ENCODE results near the gene MED27. TPM values are rescaled to one million over a fixed set of nuclear protein-coding genes. Genes with fewer than 3 reads are reported as not detected.
"Not testable (repeated sequence)": the region's sequence is repeated elsewhere in the genome, so short reads cannot be mapped to it uniquely, and the experiment has no call there.

MED27 gene
- total and polyA plus RNA-seq, 2 donors (not counting 1 experiment from before 2014, with no cell fraction given) = 13.4 to 44.7 TPM

DNA sequence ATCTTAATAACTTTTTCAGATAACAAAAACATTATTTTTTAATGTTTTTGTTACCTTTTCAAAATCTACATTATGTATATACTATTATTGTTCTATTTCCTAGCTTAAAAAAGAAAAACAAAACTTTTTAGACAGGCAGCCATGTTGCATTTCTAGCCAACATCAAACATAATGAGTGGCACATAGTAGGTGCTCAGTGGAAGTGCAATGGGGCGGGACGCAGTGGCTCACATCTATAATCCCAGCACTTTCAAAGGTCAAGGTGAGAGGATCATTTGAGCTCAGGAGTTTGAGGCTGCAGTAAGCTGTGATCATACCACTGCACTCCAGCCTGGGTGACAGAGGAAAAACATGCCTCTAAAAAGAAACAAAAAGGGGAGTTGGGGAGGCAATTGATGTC is 68.4 kb downstream of the MED27 start:
- no peaks in the 10 kb centered on the region for H3K9me3 ChIP-seq (ENCODE audit: control insufficient read depth, insufficient read depth, low read depth, low read length)

DNA sequence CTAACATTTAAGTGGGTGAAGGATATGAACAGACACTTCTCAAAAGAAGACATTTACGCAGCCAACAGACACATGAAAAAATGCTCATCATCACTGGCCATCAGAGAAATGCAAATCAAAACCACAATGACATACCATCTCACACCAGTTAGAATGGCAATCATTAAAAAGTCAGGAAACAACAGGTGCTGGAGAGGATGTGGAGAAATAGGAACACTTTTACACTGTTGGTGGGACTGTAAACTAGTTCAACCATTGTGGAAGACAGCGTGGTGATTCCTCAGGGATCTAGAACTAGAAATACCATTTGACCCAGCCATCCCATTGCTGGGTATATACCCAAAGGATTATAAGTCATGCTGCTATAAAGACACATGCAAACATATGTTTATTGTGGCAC is 69.5 kb downstream of the MED27 start:
- not testable (repeated sequence) for H3K27me3 ChIP-seq (ENCODE audit: control insufficient read depth, insufficient read depth, low read length); DNase-seq (ENCODE audit: low read depth in 2 of 2); H3K79me2 ChIP-seq (ENCODE audit: control insufficient read depth, insufficient read depth, low read length); H3K9ac ChIP-seq (ENCODE audit: insufficient read depth, low read length); H3K9me3 ChIP-seq (ENCODE audit: control insufficient read depth, insufficient read depth, low read depth, low read length); H3K27ac ChIP-seq (ENCODE audit: insufficient read depth, low read length); H3K36me3 ChIP-seq (ENCODE audit: control insufficient read depth, insufficient read depth, low read length); H4K20me1 ChIP-seq (ENCODE audit: control insufficient read depth, extremely low read depth, insufficient read depth, low read length); H3K4me3 ChIP-seq (replicated peaks in 1 of 4; ENCODE audit: control extremely low read depth in 1 of 4, insufficient read depth in 1 of 4, low read depth in 3 of 4, low read length in 4 of 4); H2AFZ ChIP-seq (ENCODE audit: low read length); H3K4me2 ChIP-seq (ENCODE audit: extremely low read depth, insufficient read depth, low read length)
- peaks cover 11% of the 10 kb centered on the region for H3K4me1 ChIP-seq (ENCODE audit: control insufficient read depth, extremely low read depth, insufficient read depth, low read length)

More for the DNA sequence above, 68.4 kb downstream of the MED27 start:
- peaks cover 11% of the 10 kb centered on the region for H3K4me1 ChIP-seq (ENCODE audit: control insufficient read depth, extremely low read depth, insufficient read depth, low read length)
- peaks cover 2% of the 10 kb centered on the region for H3K79me2 ChIP-seq (ENCODE audit: control insufficient read depth, insufficient read depth, low read length)
- H3K4me3 ChIP-seq (replicated peaks in 1 of 4; ENCODE audit: control extremely low read depth in 1 of 4, insufficient read depth in 1 of 4, low read depth in 3 of 4, low read length in 4 of 4) = no peak overlapping the region
- H2AFZ ChIP-seq (ENCODE audit: low read length) = no peak overlapping the region
- H3K4me2 ChIP-seq (ENCODE audit: extremely low read depth, insufficient read depth, low read length) = no peak overlapping the region
- DNase-seq (ENCODE audit: low read depth in 2 of 2) = no peak
- H3K9ac ChIP-seq (ENCODE audit: insufficient read depth, low read length) = no peak overlapping the region
- no peak overlapping the region for H3K27ac ChIP-seq (ENCODE audit: insufficient read depth, low read length)
- H3K27me3 ChIP-seq (ENCODE audit: control insufficient read depth, insufficient read depth, low read length) = no peaks in the 10 kb centered on the region
- no peaks in the 10 kb centered on the region for H3K36me3 ChIP-seq (ENCODE audit: control insufficient read depth, insufficient read depth, low read length)
- no peak for TF ChIP-seq EZH2 (IDR thresholded peaks at IDR 0.05; ENCODE audit: low read length, missing control alignments)
- TF ChIP-seq, protein P1, sequence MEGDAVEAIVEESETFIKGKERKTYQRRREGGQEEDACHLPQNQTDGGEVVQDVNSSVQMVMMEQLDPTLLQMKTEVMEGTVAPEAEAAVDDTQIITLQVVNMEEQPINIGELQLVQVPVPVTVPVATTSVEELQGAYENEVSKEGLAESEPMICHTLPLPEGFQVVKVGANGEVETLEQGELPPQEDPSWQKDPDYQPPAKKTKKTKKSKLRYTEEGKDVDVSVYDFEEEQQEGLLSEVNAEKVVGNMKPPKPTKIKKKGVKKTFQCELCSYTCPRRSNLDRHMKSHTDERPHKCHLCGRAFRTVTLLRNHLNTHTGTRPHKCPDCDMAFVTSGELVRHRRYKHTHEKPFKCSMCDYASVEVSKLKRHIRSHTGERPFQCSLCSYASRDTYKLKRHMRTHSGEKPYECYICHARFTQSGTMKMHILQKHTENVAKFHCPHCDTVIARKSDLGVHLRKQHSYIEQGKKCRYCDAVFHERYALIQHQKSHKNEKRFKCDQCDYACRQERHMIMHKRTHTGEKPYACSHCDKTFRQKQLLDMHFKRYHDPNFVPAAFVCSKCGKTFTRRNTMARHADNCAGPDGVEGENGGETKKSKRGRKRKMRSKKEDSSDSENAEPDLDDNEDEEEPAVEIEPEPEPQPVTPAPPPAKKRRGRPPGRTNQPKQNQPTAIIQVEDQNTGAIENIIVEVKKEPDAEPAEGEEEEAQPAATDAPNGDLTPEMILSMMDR (conservative IDR thresholded peaks at IDR 0.05 in 1 of 2, IDR thresholded peaks at IDR 0.05 in 1 of 2; ENCODE audit: low read depth in 1 of 2, low read length in 2 of 2) = no peak
- H4K20me1 ChIP-seq (ENCODE audit: control insufficient read depth, extremely low read depth, insufficient read depth, low read length) = no peaks in the 10 kb centered on the region

DNA sequence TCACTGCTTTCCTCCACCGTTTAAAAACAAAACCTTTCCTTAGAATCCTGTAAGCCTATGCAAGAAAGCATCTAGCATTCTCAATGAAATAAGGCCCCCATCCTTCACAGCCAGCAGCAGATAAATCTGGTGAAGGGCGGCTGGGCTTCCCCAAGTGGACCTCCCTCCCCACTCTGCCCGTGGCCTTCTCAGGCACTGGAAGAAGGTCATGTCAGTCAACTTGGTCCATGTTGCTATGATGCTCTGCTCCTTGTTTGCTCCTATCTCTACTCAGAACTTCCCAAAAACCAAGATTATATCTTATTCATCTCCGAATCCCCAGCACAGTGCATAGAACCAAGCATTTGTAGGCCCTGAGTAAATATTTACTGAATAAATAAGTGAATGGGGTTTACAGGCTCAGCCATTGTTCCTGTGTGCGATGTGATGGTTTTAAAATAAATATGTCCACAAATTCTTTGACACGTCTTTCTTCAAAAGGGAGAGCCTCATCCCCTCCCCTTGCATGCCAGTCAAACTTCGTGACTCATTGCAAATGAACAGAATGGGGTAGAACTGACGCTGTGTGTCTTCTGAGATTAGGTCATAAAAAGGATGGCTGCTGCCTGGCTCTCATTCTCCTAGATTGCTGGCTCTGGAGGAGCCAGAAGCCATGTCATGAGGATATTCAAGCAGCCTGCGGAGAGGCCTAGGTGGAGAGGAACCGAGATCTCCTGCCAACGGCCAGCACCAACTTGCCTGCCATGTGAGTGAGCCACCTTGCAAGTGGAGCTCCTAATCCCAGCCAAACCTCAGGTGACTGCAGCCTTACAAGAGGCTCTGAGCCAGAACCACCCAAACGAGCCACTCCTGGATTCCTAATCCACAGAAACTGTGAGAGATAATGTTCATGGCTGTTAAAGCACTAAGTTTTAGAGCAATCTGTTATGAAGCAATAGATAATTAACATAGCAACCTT is 70.5 kb downstream of the MED27 start:
- Histone ChIP-seq H3K9ac (ENCODE audit: insufficient read depth, low read length) (no peak overlapping the region), H3K79me2 (ENCODE audit: control insufficient read depth, insufficient read depth, low read length) (peaks cover 2% of the 10 kb centered on the region), H4K20me1 (ENCODE audit: control insufficient read depth, extremely low read depth, insufficient read depth, low read length) (no peaks in the 10 kb centered on the region), H3K36me3 (ENCODE audit: control insufficient read depth, insufficient read depth, low read length) (no peaks in the 10 kb centered on the region), H2AFZ (ENCODE audit: low read length) (no peak overlapping the region), H3K4me3 (replicated peaks in 1 of 4; ENCODE audit: control extremely low read depth in 1 of 4, insufficient read depth in 1 of 4, low read depth in 3 of 4, low read length in 4 of 4) (no peak overlapping the region), H3K9me3 (ENCODE audit: control insufficient read depth, insufficient read depth, low read depth, low read length) (no peaks in the 10 kb centered on the region), H3K4me1 (ENCODE audit: control insufficient read depth, extremely low read depth, insufficient read depth, low read length) (peaks cover 11% of the 10 kb centered on the region), H3K27ac (ENCODE audit: insufficient read depth, low read length) (no peak overlapping the region), H3K4me2 (ENCODE audit: extremely low read depth, insufficient read depth, low read length) (peak overlapping the region; percentile 42), H3K27me3 (ENCODE audit: control insufficient read depth, insufficient read depth, low read length) (no peaks in the 10 kb centered on the region)
- peak in 1 of 2 donors; percentile 33 for DNase-seq (ENCODE audit: low read depth in 2 of 2)
- TF ChIP-seq EZH2 (IDR thresholded peaks at IDR 0.05; ENCODE audit: low read length, missing control alignments) = no peak
- TF ChIP-seq, protein P1 (conservative IDR thresholded peaks at IDR 0.05 in 1 of 2, IDR thresholded peaks at IDR 0.05 in 1 of 2; ENCODE audit: low read depth in 1 of 2, low read length in 2 of 2) = no peak
